Measurements from ENCODE around the gene RANBP6. TPM values are rescaled to one million over a fixed set of nuclear protein-coding genes. Genes with fewer than 3 reads are reported as not detected.
A peak's percentile ranks its signal among the peaks of the same experiment; 100 is the strongest.
"Not testable (repeated sequence)": the region's sequence is repeated elsewhere in the genome, so short reads cannot be mapped to it uniquely, and the experiment has no call there.

Gene RANBP6
- total RNA-seq, 6 experiments from 2014 or later, result 6.2 to 11.7 (median 8.4) TPM

- WGBS (ENCODE audit: insufficient coverage, low coverage, low lambda C conversion rate, missing lambda C conversion rate), result 81% methylated on average over 2 of the region's 5 CpGs
- no peaks in the 10 kb centered on the region for H3K4me1 ChIP-seq
- ATAC-seq, result no peak
- H3K27me3 ChIP-seq, result no peaks in the 10 kb centered on the region
- H3K4me3 ChIP-seq, result no peak overlapping the region
- no peak for DNase-seq
- H3K36me3 ChIP-seq, result no peaks in the 10 kb centered on the region
- no peak for TF ChIP-seq CTCF (IDR thresholded peaks at IDR 0.05)
- TF ChIP-seq POLR2A (IDR thresholded peaks at IDR 0.05), result no peak
- H3K27ac ChIP-seq, result no peak overlapping the region
- no peaks in the 10 kb centered on the region for H3K9me3 ChIP-seq
- intact Hi-C loops (cut with DNase I), result no loop called here
Measured at GRCh38 chr9:6034954-6035353, 19.5 kb upstream of the RANBP6 start.

GRCh38 chr9:6029604-6030274 lies 14.3 kb upstream of the RANBP6 start:
- no peak overlapping the region for H3K4me3 ChIP-seq
- no peaks in the 10 kb centered on the region for H3K9me3 ChIP-seq
- no peak overlapping the region for H3K27ac ChIP-seq
- ATAC-seq (peak in 1 of 4 donors; percentile 41), DNase-seq (no peak)
- 44% methylated on average over 4 of the region's 4 CpGs for WGBS (ENCODE audit: insufficient coverage, low coverage, low lambda C conversion rate, missing lambda C conversion rate)
- H3K27me3 ChIP-seq, result no peaks in the 10 kb centered on the region
- H3K36me3 ChIP-seq, result no peaks in the 10 kb centered on the region
- H3K4me1 ChIP-seq, result no peaks in the 10 kb centered on the region
- TF ChIP-seq POLR2A (IDR thresholded peaks at IDR 0.05), result no peak
- TF ChIP-seq CTCF (IDR thresholded peaks at IDR 0.05), result no peak
- intact Hi-C loops (cut with DNase I), result no loop called here

- intact Hi-C loops (cut with DNase I), result no loop called here
- TF ChIP-seq CTCF (IDR thresholded peaks at IDR 0.05) (peak; percentile 50 to 64 (median 55)), POLR2A (IDR thresholded peaks at IDR 0.05) (no peak)
- no peaks in the 10 kb centered on the region for H3K36me3 ChIP-seq
- no peaks in the 10 kb centered on the region for H3K9me3 ChIP-seq
- H3K27ac ChIP-seq, result no peak overlapping the region
- ATAC-seq (peak; percentile 59 to 84 (median 73)), DNase-seq (no peak)
- H3K4me1 ChIP-seq, result no peaks in the 10 kb centered on the region
- WGBS (ENCODE audit: insufficient coverage, low coverage, low lambda C conversion rate, missing lambda C conversion rate), result 10% methylated on average over 4 of the region's 4 CpGs
- no peaks in the 10 kb centered on the region for H3K27me3 ChIP-seq
- no peak overlapping the region for H3K4me3 ChIP-seq
Measured at GRCh38 chr9:6024035-6024554, 8.7 kb upstream of the RANBP6 start.

GRCh38 chr9:6016975-6017374 lies 1.6 kb upstream of the RANBP6 start:
- H3K27ac ChIP-seq; DNase-seq; H3K4me3 ChIP-seq; H3K4me1 ChIP-seq; H3K27me3 ChIP-seq; intact Hi-C loops (cut with DNase I); H3K36me3 ChIP-seq; H3K9me3 ChIP-seq; ATAC-seq: not testable (repeated sequence)
- 97% methylated on average over 10 of the region's 10 CpGs for WGBS (ENCODE audit: insufficient coverage, low coverage, low lambda C conversion rate, missing lambda C conversion rate)

GRCh38 chr9:6014670-6015270 lies 654 bp downstream of the RANBP6 start:
- H3K27ac ChIP-seq, result peak overlapping the region; percentile 38 to 65 (median 55)
- WGBS (ENCODE audit: insufficient coverage, low coverage, low lambda C conversion rate, missing lambda C conversion rate), result 27% methylated on average over 9 of the region's 9 CpGs
- ATAC-seq, result peak in 2 of 4 donors; percentile 8 to 51

More at GRCh38 chr9:6014670-6015270, 654 bp downstream of the RANBP6 start:
- Histone ChIP-seq H3K36me3 (no peaks in the 10 kb centered on the region), H3K9me3 (no peaks in the 10 kb centered on the region), H3K4me1 (peaks cover 0 to 11% (median 4%) of the 10 kb centered on the region in 4 donors), H3K27me3 (no peaks in the 10 kb centered on the region), H3K4me3 (peak overlapping the region; percentile 50 to 71 (median 60))
- DNase-seq, result no peak
- intact Hi-C loops (cut with DNase I), result no loop called here
- TF ChIP-seq POLR2A (IDR thresholded peaks at IDR 0.05), result no peak
- no peak for TF ChIP-seq CTCF (IDR thresholded peaks at IDR 0.05)

All from right lobe of liver (tissue), 6 donors.